GM23338 (cell line): ENCODE measurements around the gene FAM168A. TPM values are rescaled to one million over a fixed set of nuclear protein-coding genes. Genes with fewer than 3 reads are reported as not detected.

Source experiments
- ATAC-seq: fragments of 200-7000 bp; cut with Tn5 transposase; 3 replicates; pipeline ENCODE4 v1.9.1; 2020
- DNase-seq: peaks from one replicate; pipeline ENCODE4 v3.0.0-alpha.2; 2015; ENCODE audit warnings: low spot score
- H2AFZ ChIP-seq: fragments of 200-600 bp; sonication (generic); 2 replicates; pipeline ENCODE4 v1.8.0; 2016; ENCODE audit warnings: antibody characterized with exemption, mild to moderate bottlenecking, moderate library complexity
- H3F3A ChIP-seq: fragments of 200-600 bp; sonication (generic); replicated peaks from 2 replicates; pipeline ENCODE4 v1.8.0; 2017; ENCODE audit warnings: antibody characterized with exemption, mixed run types, low read depth
- H3K27ac ChIP-seq: fragments of 200-600 bp; sonication (generic); 2 replicates; pipeline ENCODE4 v1.6.1; 2016; ENCODE audit warnings: low read depth
- H3K27me3 ChIP-seq: fragments of 200-600 bp; sonication (generic); 2 replicates; pipeline ENCODE4 v1.8.0; 2016; ENCODE audit warnings: mild to moderate bottlenecking, mixed run types, moderate library complexity; ENCODE audit not compliant: insufficient read depth
- H3K36me3 ChIP-seq: fragments of 200-600 bp; sonication (generic); 2 replicates; pipeline ENCODE4 v1.8.0; 2016; ENCODE audit warnings: mild to moderate bottlenecking; ENCODE audit not compliant: insufficient read depth
- H3K4me1 ChIP-seq: fragments of 200-600 bp; sonication (generic); 2 replicates; pipeline ENCODE4 v1.8.0; 2016; ENCODE audit warnings: mild to moderate bottlenecking, moderate library complexity; ENCODE audit not compliant: insufficient read depth
- H3K4me2 ChIP-seq: fragments of 200-600 bp; sonication (generic); 2 replicates; pipeline ENCODE4 v1.7.1; 2017; ENCODE audit warnings: mixed run types
- H3K4me3 ChIP-seq: fragments of 200-600 bp; sonication (generic); 2 replicates; pipeline ENCODE4 v1.6.1; 2016; ENCODE audit warnings: mixed run types
- H3K79me2 ChIP-seq: fragments of 200-600 bp; sonication (generic); replicated peaks from 2 replicates; pipeline ENCODE4 v1.8.0; 2017; ENCODE audit warnings: mild to moderate bottlenecking; ENCODE audit not compliant: insufficient read depth
- H3K9me2 ChIP-seq: fragments of 200-600 bp; sonication (generic); 2 replicates; pipeline ENCODE4 v1.8.0; 2017; ENCODE audit not compliant: insufficient read depth
- H4K20me1 ChIP-seq: fragments of 200-600 bp; sonication (generic); replicated peaks from 2 replicates; pipeline ENCODE4 v1.8.0; 2017; ENCODE audit warnings: mild to moderate bottlenecking; ENCODE audit not compliant: insufficient read depth
- H3K27ac Mint-ChIP-seq: 2 replicates; pipeline ENCODE4 v1.8.0; 2020; ENCODE audit warnings: inconsistent platforms, mild to moderate bottlenecking, moderate library complexity, mixed read lengths
- H3K27me3 Mint-ChIP-seq: 3 replicates; pipeline ENCODE4 v1.8.0; 2022; ENCODE audit warnings: low read depth, mild to moderate bottlenecking, moderate library complexity, mixed read lengths, inconsistent platforms; ENCODE audit not compliant: insufficient read depth, poor library complexity
- H3K36me3 Mint-ChIP-seq: 3 replicates; pipeline ENCODE4 v1.8.0; 2021; ENCODE audit warnings: low read depth, mild to moderate bottlenecking, inconsistent platforms, moderate library complexity, mixed read lengths
- H3K4me1 Mint-ChIP-seq: 3 replicates; pipeline ENCODE4 v1.8.0; 2020; ENCODE audit warnings: mild to moderate bottlenecking, inconsistent platforms, mixed read lengths
- H3K4me3 Mint-ChIP-seq: 3 replicates; pipeline ENCODE4 v1.8.0; 2021; ENCODE audit warnings: moderate library complexity, mild to moderate bottlenecking, inconsistent platforms, mixed read lengths
- H3K9me3 Mint-ChIP-seq: 3 replicates; pipeline ENCODE4 v1.8.0; 2020; ENCODE audit warnings: moderate library complexity, mild to moderate bottlenecking, inconsistent platforms, mixed read lengths
- CTCF ChIP-seq, 2 experiments: fragments of 200-600 bp in 1 of 2; sonication (generic) in 1 of 2; conservative IDR thresholded peaks; 2 replicates each; pipeline versions ENCODE4 v1.5.1 to v1.6.1; 2016 to 2017; ENCODE audit warnings: antibody characterized with exemption in 2 of 2, low read depth in 2 of 2, mild to moderate bottlenecking in 2 of 2, moderate library complexity in 1 of 2
- EZH2phosphoT487 ChIP-seq: fragments of 200-600 bp; sonication (generic); IDR thresholded peaks from one replicate; pipeline ENCODE4 v1.8.1; 2018; ENCODE audit warnings: antibody characterized with exemption; ENCODE audit not compliant: unreplicated experiment
- JUNB ChIP-seq: IDR thresholded peaks from one replicate; pipeline ENCODE4 v1.6.1; 2016; ENCODE audit warnings: antibody characterized with exemption; ENCODE audit not compliant: unreplicated experiment
- ZNF114 ChIP-seq: fragments of 250-450 bp; sonication (Bioruptor Pico); IDR thresholded peaks from 2 replicates; pipeline ENCODE4 v1.5.0; 2020; ENCODE audit warnings: mild to moderate bottlenecking, moderate library complexity
- ZNF331 ChIP-seq: fragments of 250-450 bp; sonication (Bioruptor Pico); IDR thresholded peaks from 2 replicates; pipeline ENCODE4 v1.5.0; 2020; ENCODE audit warnings: low read depth, mild to moderate bottlenecking, moderate library complexity
- ZNF462 ChIP-seq: fragments of 250-450 bp; sonication (Bioruptor Pico); IDR thresholded peaks from 2 replicates; pipeline ENCODE4 v1.5.0; 2020; ENCODE audit warnings: mild to moderate bottlenecking, moderate library complexity
- polyA plus RNA-seq: library from polyadenylated mRNA; unstranded; fragments of >200 nt; fragmentation: Nextera tagmentation; extraction: Ambion mirVana; gene quantifications from 2 replicates; pipeline ENCODE4 v1.2.1, GENCODE V29; 2016
- total RNA-seq: library from RNA; depleted of rRNA; stranded (reverse); fragments of >200 nt; shearing (Covaris generic); gene quantifications from 2 replicates; pipeline ENCODE4 v1.2.3, GENCODE V29; 2014

Gene FAM168A
- total and polyA plus RNA-seq, 2 experiments from 2014 or later = 8.0 to 20.3 TPM

GRCh38 chr11:73359930-73360742 is 237.8 kb downstream of the FAM168A start:
- DNase-seq (peak; percentile 78), ATAC-seq (peak; percentile 17)
- Histone ChIP-seq H2AFZ (no peak overlapping the region), H3K79me2 (no peaks in the 10 kb centered on the region), H3K36me3 (no peaks in the 10 kb centered on the region), H3F3A (0 out of 2 replicates have a peak, but pooled peaks cover 13% of the 10 kb centered on the region), H3K4me3 (no peak overlapping the region), H3K4me2 (no peak overlapping the region), H3K27ac (no peak overlapping the region), H3K27me3 (no peaks in the 10 kb centered on the region), H3K4me1 (peaks cover 6% of the 10 kb centered on the region; the same call in 1 of the 2 replicates), H4K20me1 (peaks cover 5% of the 10 kb centered on the region), H3K9me2 (no peaks in the 10 kb centered on the region)
- Mint-ChIP-seq H3K36me3 (no peaks in the 10 kb centered on the region), H3K4me1 (peaks cover 5% of the 10 kb centered on the region; the same call in 1 of the 3 replicates), H3K27ac (no peak overlapping the region), H3K4me3 (no peak overlapping the region), H3K9me3 (no peaks in the 10 kb centered on the region; the same call in 2 of the 3 replicates), H3K27me3 (peaks cover 11% of the 10 kb centered on the region)
- TF ChIP-seq CTCF (conservative IDR thresholded peaks at IDR 0.05; ENCODE audit: low read depth in 2 of 2) = peak; percentile 70 to 83
- TF ChIP-seq EZH2phosphoT487 = no peak

GRCh38 chr11:73359341-73359740 is 238.6 kb downstream of the FAM168A start:
- Histone ChIP-seq H4K20me1 (peaks cover 5% of the 10 kb centered on the region), H3K9me2 (no peaks in the 10 kb centered on the region), H3K27ac (no peak overlapping the region), H3K27me3 (no peaks in the 10 kb centered on the region), H3K4me2 (no peak overlapping the region), H3K79me2 (no peaks in the 10 kb centered on the region), H2AFZ (no peak overlapping the region), H3K4me1 (peaks cover 6% of the 10 kb centered on the region; the same call in 1 of the 2 replicates), H3F3A (0 out of 2 replicates have a peak, but pooled peaks cover 13% of the 10 kb centered on the region), H3K4me3 (no peak overlapping the region), H3K36me3 (no peaks in the 10 kb centered on the region)
- Mint-ChIP-seq H3K4me3 (no peak overlapping the region), H3K9me3 (no peaks in the 10 kb centered on the region; the same call in 2 of the 3 replicates), H3K27me3 (peaks cover 11% of the 10 kb centered on the region), H3K27ac (no peak overlapping the region), H3K4me1 (peaks cover 5% of the 10 kb centered on the region; the same call in 1 of the 3 replicates), H3K36me3 (no peaks in the 10 kb centered on the region)
- DNase-seq (no peak), ATAC-seq (no peak)
- TF ChIP-seq JUNB (no peak), ZNF462 (CRISPR knock-in tag) (no peak), CTCF (conservative IDR thresholded peaks at IDR 0.05; ENCODE audit: low read depth in 2 of 2) (no peak), ZNF114 (CRISPR knock-in tag) (no peak), ZNF331 (CRISPR knock-in tag) (no peak)
